ENCODE data around the gene LIN37. TPM values are rescaled to one million over a fixed set of nuclear protein-coding genes. Genes with fewer than 3 reads are reported as not detected.

LIN37 gene
- total RNA-seq, 1 donor from 2014 or later, result 6.2 TPM

GRCh38 chr19:35745328-35746086 is 2.9 kb upstream of the LIN37 start, which contains the start of the genes PSENEN and U2AF1L4:
Gene PSENEN (plus strand): TSS chr19:35745651. CDS start chr19:35745931, 280 bp downstream.
Gene U2AF1L4 (minus strand): TSS chr19:35745418. CDS start chr19:35745391, 27 bp downstream.
- intact Hi-C loops (cut with micrococcal nuclease), result no loop called here
- Histone ChIP-seq H3K9me3 (replicated peaks) (no peaks in the 10 kb centered on the region), H3K4me1 (peaks cover 70% of the 10 kb centered on the region), H3K27me3 (ENCODE audit: low read depth) (no peaks in the 10 kb centered on the region), H3K27ac (replicated peaks) (peak within 1 kb of the TSS; percentile 100), H3K4me3 (peak within 1 kb of the TSS; percentile 87), H3K36me3 (peaks cover 12% of the 10 kb centered on the region)
- peak; percentile 96 for DNase-seq
- TF ChIP-seq CTCF (IDR thresholded peaks at IDR 0.05; ENCODE audit: borderline replicate concordance), result peak; percentile 10

GRCh38 chr19:35746087-35746462 is 2.3 kb upstream of the LIN37 start:
- Histone ChIP-seq H3K9me3 (replicated peaks) (no peaks in the 10 kb centered on the region), H3K4me3 (peak overlapping the region; percentile 87), H3K27ac (replicated peaks) (peak overlapping the region; percentile 100), H3K4me1 (peaks cover 65% of the 10 kb centered on the region), H3K27me3 (ENCODE audit: low read depth) (no peaks in the 10 kb centered on the region), H3K36me3 (peaks cover 12% of the 10 kb centered on the region)
- intact Hi-C loops (cut with micrococcal nuclease), result no loop called here
- TF ChIP-seq CTCF (IDR thresholded peaks at IDR 0.05; ENCODE audit: borderline replicate concordance), result no peak
- DNase-seq, result no peak

- no peak for TF ChIP-seq CTCF (IDR thresholded peaks at IDR 0.05; ENCODE audit: borderline replicate concordance)
- Histone ChIP-seq H3K27ac (replicated peaks) (peak overlapping the region; percentile 100), H3K4me3 (peak overlapping the region; percentile 87), H3K36me3 (peaks cover 12% of the 10 kb centered on the region), H3K9me3 (replicated peaks) (no peaks in the 10 kb centered on the region), H3K4me1 (peaks cover 61% of the 10 kb centered on the region), H3K27me3 (ENCODE audit: low read depth) (no peaks in the 10 kb centered on the region)
- intact Hi-C loops (cut with micrococcal nuclease), result no loop called here
- DNase-seq, result no peak
These were observed 1.8 kb upstream of the LIN37 start for GRCh38 chr19:35746531-35746930.

GRCh38 chr19:35750167-35750566 is 1.8 kb downstream of the LIN37 start:
- intact Hi-C loops (cut with micrococcal nuclease), result no loop called here
- Histone ChIP-seq H3K36me3 (peaks cover 19% of the 10 kb centered on the region), H3K9me3 (replicated peaks) (no peaks in the 10 kb centered on the region), H3K4me3 (no peak overlapping the region), H3K4me1 (peaks cover 60% of the 10 kb centered on the region), H3K27ac (replicated peaks) (no peak overlapping the region), H3K27me3 (ENCODE audit: low read depth) (no peaks in the 10 kb centered on the region)
- no peak for TF ChIP-seq CTCF (IDR thresholded peaks at IDR 0.05; ENCODE audit: borderline replicate concordance)
- no peak for DNase-seq

- Histone ChIP-seq H3K4me1 (peaks cover 63% of the 10 kb centered on the region), H3K27ac (replicated peaks) (peak overlapping the region; percentile 61), H3K36me3 (peaks cover 19% of the 10 kb centered on the region), H3K27me3 (ENCODE audit: low read depth) (no peaks in the 10 kb centered on the region), H3K9me3 (replicated peaks) (no peaks in the 10 kb centered on the region), H3K4me3 (no peak overlapping the region)
- TF ChIP-seq CTCF (IDR thresholded peaks at IDR 0.05; ENCODE audit: borderline replicate concordance), result no peak
- intact Hi-C loops (cut with micrococcal nuclease), result no loop called here
- no peak for DNase-seq
These were observed 3.7 kb downstream of the LIN37 start for GRCh38 chr19:35751839-35752745.
